HUES64 (cell line): ENCODE measurements around the gene CAPN15.

Experiments used
- H3K27ac ChIP-seq: 2 replicates; pipeline ENCODE4 v1.7.0; 2013; ENCODE audit warnings: low read depth, low read length, inconsistent platforms
- H3K27me3 ChIP-seq: 2 replicates; pipeline ENCODE4 v1.6.1; 2013; ENCODE audit warnings: mild to moderate bottlenecking, low read length; ENCODE audit not compliant: insufficient read depth
- H3K36me3 ChIP-seq: 2 replicates; pipeline ENCODE4 v1.6.1; 2013; ENCODE audit warnings: mild to moderate bottlenecking, low read length; ENCODE audit not compliant: insufficient read depth
- H3K4me1 ChIP-seq: 2 replicates; pipeline ENCODE4 v1.6.1; 2013; ENCODE audit warnings: mild to moderate bottlenecking, low read length, moderate library complexity; ENCODE audit not compliant: insufficient read depth
- H3K4me3 ChIP-seq: 2 replicates; pipeline ENCODE4 v1.5.1; 2013; ENCODE audit warnings: mild to moderate bottlenecking, low read length, moderate library complexity
- H3K9ac ChIP-seq: 2 replicates; pipeline ENCODE4 v1.6.1; 2013; ENCODE audit warnings: mild to moderate bottlenecking, low read depth, low read length
- H3K9me3 ChIP-seq: 2 replicates; pipeline ENCODE4 v1.6.1; 2013; ENCODE audit warnings: low read depth, low read length; ENCODE audit not compliant: insufficient read depth
- WGBS: fragments of 150-250, 120-280 bp; methylation state at CpG from one replicate; pipeline ENCODE4 v1.1.7; 2013; ENCODE audit warnings: missing lambda C conversion rate; 5-methylcytosine and 5-hydroxymethylcytosine counted together

The CAPN15 gene

DNA sequence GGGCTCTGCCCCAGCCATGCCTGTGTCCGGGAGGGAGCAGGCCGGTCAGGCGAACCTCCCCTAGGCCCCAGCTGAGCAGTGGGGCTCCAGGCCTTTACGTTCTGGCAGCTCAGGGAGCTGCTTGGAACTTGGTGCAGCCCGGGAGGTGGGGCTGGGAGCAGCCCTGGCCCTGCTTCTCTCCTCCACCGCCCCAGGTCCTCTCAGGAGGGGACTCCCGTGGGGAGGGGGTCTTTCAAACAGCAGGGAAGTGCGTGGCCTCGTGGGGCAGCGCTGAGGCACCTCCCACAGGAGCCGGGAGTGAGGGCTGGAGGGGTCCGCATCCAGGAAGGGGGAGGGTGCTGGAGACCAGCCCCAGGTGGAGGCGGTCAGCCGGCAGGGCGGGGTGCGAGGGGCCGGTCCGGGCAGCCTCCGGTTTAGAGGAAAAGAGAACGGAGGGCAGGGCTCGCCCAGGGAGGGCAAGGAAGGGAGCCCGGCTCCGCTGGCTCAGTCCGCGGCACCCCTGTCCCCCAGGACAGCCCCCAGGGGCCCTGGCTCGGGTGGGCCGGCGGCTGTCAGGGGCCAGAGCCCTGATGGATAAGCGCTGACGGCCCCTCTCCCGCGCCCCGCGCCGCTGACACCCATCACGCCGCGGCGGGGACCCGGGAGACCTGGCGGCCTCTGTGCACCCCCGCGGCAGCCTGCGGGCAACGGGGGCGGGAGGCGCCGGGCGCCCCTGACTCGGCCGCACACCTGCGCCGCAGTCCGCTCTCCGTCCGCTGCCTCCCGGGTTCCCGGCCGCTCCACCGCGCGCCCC is 32.1 kb downstream of the CAPN15 start:
- Histone ChIP-seq H3K9ac (no peak overlapping the region; the same call in 1 of the 2 replicates), H3K36me3 (no peaks in the 10 kb centered on the region), H3K27me3 (peaks cover 44% of the 10 kb centered on the region), H3K4me1 (0 out of 2 replicates have a peak, but pooled peaks cover 3% of the 10 kb centered on the region), H3K27ac (no peak overlapping the region), H3K4me3 (peak overlapping the region; percentile 39), H3K9me3 (no peaks in the 10 kb centered on the region)
- 10% methylated on average over 62 of the region's 62 CpGs for WGBS

- Histone ChIP-seq H3K27me3 (peaks cover 44% of the 10 kb centered on the region), H3K9me3 (no peaks in the 10 kb centered on the region), H3K9ac (peak within 1 kb of the TSS; percentile 55; the same call in 1 of the 2 replicates), H3K27ac (no peak within 1 kb of the TSS), H3K36me3 (no peaks in the 10 kb centered on the region), H3K4me3 (peak within 1 kb of the TSS; percentile 39), H3K4me1 (0 out of 2 replicates have a peak, but pooled peaks cover 3% of the 10 kb centered on the region)
- WGBS = 1% methylated on average over 84 of the region's 84 CpGs
Observed at GRCh38 chr16:560204-560700, 32.7 kb downstream of the CAPN15 start, which contains the start of gene PRR35. PRR35 (plus strand) TSS chr16:560394; CDS start chr16:563295, 2,901 bp downstream.

DNA sequence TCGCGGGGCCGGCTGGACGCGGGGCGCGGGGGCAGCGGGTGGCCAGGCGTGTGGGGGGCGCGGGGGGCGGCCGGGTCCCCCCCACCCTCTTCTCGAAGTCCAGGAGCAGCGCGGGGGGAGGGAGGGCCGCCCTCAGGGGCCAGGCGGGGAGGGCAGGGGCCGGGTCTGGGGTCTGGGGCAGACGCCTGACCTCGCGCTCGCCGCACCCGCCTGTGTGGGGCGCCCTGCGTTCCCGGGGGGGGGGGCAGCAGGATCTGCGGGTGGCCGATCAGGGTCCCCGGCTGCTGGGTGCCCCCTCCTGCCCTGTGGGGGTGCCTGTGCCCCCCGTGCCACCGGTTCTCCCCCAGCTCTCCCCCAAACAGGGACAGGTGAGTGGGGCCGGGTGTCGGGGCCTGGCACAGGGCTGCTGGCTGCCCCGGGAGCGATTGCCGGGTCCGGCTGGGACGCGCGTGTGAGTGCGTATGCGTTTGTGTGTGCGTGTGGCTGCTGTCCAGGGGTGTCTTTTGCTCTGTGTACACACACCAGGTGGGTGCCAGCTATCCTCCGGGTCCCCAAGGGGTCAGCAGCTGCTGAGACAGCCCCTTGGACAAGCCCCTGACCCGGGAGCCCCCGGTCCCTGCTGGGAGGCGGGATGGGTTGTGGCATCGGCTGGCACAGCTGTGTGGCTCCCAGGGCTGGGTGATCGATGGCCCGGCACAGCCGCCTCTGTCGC is 33.3 kb downstream of the CAPN15 start:
- Histone ChIP-seq H3K9me3 (no peaks in the 10 kb centered on the region), H3K4me3 (no peak overlapping the region), H3K27me3 (peaks cover 44% of the 10 kb centered on the region), H3K36me3 (no peaks in the 10 kb centered on the region), H3K27ac (no peak overlapping the region), H3K9ac (no peak overlapping the region), H3K4me1 (0 out of 2 replicates have a peak, but pooled peaks cover 3% of the 10 kb centered on the region)
- 41% methylated on average over 54 of the region's 54 CpGs for WGBS

- peaks cover 9% of the 10 kb centered on the region; the same call in 1 of the 2 replicates for H3K4me1 ChIP-seq
- WGBS = 88% methylated on average over 15 of the region's 15 CpGs
- no peaks in the 10 kb centered on the region for H3K9me3 ChIP-seq
- no peak overlapping the region for H3K9ac ChIP-seq
- H3K36me3 ChIP-seq = no peaks in the 10 kb centered on the region
- H3K27ac ChIP-seq = no peak overlapping the region
- no peak overlapping the region for H3K4me3 ChIP-seq
- H3K27me3 ChIP-seq = peaks cover 44% of the 10 kb centered on the region
Observed at GRCh38 chr16:561413-561794, 33.9 kb downstream of the CAPN15 start.

- 90% methylated on average over 43 of the region's 43 CpGs for WGBS
- Histone ChIP-seq H3K4me1 (peaks cover 15% of the 10 kb centered on the region), H3K4me3 (no peak overlapping the region), H3K9ac (no peak overlapping the region), H3K27me3 (peaks cover 44% of the 10 kb centered on the region), H3K27ac (no peak overlapping the region), H3K9me3 (no peaks in the 10 kb centered on the region), H3K36me3 (no peaks in the 10 kb centered on the region)
Observed at GRCh38 chr16:561957-562938, 34.7 kb downstream of the CAPN15 start.

DNA sequence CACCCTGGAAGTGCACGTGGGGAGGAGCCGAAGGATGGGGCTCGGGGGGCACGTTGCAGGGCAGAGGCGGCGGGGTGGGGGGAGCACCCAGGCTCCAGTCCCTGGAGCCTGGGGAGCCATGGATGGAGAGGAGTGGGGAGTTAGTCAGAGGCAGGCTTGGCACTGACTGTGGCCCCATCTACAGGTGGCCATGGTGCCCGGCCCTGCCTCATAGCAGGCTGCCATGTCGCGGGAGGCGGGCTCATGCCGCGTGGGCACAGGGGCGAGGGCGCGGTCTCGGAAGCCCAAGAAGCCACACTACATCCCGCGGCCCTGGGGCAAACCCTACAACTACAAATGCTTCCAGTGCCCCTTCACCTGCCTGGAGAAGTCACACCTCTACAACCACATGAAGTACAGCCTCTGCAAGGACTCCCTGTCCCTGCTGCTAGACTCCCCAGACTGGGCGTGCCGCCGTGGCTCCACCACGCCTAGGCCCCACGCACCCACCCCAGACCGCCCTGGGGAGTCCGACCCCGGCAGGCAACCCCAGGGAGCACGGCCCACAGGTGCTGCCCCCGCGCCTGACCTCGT is 35.6 kb downstream of the CAPN15 start:
- H3K4me1 ChIP-seq = peaks cover 17% of the 10 kb centered on the region
- H3K4me3 ChIP-seq = no peak overlapping the region
- no peak overlapping the region for H3K9ac ChIP-seq
- H3K9me3 ChIP-seq = no peaks in the 10 kb centered on the region
- peaks cover 43% of the 10 kb centered on the region for H3K27me3 ChIP-seq
- WGBS = 92% methylated on average over 30 of the region's 30 CpGs
- no peaks in the 10 kb centered on the region for H3K36me3 ChIP-seq
- no peak overlapping the region for H3K27ac ChIP-seq

GRCh38 chr16:564690-565418 is 37.3 kb downstream of the CAPN15 start:
- Histone ChIP-seq H3K27me3 (peaks cover 26% of the 10 kb centered on the region), H3K4me1 (peaks cover 20% of the 10 kb centered on the region), H3K4me3 (no peak overlapping the region), H3K27ac (no peak overlapping the region), H3K9ac (no peak overlapping the region), H3K36me3 (no peaks in the 10 kb centered on the region), H3K9me3 (no peaks in the 10 kb centered on the region)
- WGBS = 91% methylated on average over 42 of the region's 42 CpGs

DNA sequence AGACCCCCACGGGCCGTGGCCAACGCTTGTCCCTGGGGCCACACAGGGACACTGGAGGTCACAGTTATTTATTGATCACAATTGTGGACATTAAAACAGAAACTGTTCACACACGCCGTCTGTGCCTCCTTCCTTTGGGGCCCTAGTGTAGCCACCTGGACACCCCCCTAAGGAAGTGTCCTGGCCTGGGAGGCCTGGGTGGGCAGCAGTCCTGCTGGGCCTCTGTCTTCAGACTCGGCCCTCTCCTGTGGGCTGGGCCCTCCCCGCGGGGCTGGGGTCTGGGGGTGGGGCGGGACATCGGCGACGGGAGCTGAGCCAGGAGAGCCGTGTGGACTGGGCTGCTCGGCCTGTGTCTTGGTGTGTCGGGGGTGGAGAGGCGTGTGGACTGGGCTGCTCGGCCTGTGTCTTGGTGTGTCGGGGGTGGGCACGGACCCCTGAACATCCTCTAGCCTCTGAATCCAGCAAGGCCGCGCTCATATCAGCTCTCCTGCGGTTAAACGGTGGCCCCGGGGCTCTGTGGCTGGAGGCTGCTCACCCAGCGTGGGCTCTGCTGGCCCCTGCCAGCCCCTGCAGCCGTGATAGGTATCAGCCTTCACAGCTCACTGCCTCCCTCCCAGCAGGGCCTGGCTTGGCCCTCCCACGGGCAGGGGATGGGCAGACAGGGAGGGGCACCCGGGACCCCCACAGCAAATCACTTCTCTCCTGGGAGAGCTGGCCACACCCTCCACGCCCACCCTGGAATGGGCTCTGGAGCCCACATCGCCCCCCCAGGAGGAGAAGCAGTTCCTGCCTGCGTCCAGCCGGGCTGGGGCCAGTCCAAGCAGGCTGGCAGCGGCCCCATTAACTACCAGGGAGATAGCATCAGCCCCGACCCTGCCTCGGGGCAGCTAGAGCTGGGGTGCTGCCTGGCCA is 38.2 kb downstream of the CAPN15 start:
- Histone ChIP-seq H3K27me3 (peaks cover 19% of the 10 kb centered on the region), H3K4me3 (no peak overlapping the region), H3K4me1 (peaks cover 20% of the 10 kb centered on the region), H3K9me3 (no peaks in the 10 kb centered on the region), H3K27ac (no peak overlapping the region), H3K36me3 (no peaks in the 10 kb centered on the region), H3K9ac (no peak overlapping the region)
- WGBS = 63% methylated on average over 35 of the region's 35 CpGs
